ENCODE measurements around the gene ISY1.
"Not testable (repeated sequence)": the region's sequence is repeated elsewhere in the genome, so short reads cannot be mapped to it uniquely, and the experiment has no call there.

The ISY1 gene

GRCh38 chr3:129166579-129167332 lies 5.9 kb upstream of the ISY1 start:
- no peak for DNase-seq (ENCODE audit: low read depth, low spot score)

DNA sequence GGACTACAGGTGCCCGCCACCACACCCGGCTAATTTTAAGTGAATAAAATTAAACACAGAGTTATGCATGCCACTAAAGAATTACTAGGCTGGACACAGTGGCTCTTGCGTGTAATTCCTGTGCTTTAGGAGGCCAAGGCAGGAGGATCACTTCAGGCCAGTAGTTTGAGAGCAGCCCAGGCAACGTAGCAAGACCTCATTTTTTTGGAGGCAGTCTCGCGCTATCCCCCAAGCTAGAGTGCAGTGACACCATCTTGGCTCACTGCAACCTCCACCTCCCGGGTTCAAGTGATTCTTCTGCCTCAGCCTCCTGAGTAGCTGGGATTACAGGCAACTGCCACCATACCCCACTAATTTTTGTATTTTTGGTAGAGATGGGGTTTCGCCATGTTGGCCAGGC lies 4.7 kb upstream of the ISY1 start:
- not testable (repeated sequence) for DNase-seq (ENCODE audit: low read depth, low spot score)

GRCh38 chr3:129164500-129164899 lies 3.6 kb upstream of the ISY1 start:
- DNase-seq (ENCODE audit: low read depth, low spot score): no peak

DNA sequence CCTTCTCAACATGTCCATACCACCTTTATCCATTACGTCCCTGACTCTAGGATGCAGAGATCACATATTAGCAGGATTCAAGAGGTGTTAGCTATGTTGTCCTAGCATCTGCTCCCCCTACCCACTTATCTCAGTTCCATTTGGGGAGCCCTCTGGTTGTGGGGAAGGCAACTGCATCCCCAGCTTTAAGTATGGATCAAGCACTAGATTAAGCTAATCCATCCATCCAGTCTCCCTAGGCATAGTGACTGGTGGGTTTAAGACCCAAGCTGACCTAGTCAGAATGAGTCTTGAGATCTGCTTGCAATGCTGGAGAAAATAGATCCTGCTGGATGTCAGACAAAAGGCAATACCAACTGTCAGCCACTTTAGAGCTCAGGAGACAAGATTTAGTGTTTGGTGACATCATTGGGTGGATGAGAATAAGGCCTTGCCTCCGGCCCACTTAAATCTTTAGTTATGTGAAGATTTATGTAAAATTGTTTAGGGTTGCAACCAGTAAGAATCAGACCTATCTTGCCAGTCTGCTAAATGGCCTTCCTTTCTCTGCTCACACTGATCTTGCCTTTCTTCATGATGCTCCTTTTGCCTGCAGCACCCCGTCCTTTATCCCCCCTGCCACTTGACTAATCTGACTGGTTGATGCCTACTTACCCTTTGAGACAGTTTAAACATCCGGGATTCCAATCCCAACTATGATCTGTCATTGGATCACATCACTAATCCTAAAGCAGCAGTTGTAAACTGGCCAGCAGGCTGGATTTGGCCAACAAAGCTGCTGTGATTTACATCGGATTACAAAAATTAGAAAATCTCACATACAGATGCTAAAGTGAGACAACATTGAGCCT lies 2.1 kb upstream of the ISY1 start:
- no peak for DNase-seq (ENCODE audit: low read depth, low spot score)

DNA sequence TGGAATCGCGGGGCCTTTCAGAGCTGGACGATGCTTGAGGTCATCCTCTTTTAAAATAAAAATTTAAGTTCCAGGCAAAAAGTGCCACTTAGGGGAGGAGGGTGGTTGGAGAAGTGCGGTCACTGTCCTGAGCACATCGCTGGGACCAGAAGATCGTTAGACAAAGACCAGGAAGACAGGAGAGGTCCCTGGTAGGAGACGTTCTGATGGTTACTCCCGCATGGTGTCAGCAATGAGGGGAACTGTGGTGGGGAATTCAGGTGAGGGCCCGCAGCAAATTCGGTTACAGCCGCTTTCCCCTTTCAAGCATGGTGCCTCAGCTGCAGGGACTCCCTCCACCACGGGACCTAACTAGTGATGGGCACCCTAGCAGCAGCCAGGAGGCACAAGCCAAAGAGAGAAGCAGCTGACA lies 1.0 kb upstream of the ISY1 start:
- no peak for DNase-seq (ENCODE audit: low read depth, low spot score)

- no peak for DNase-seq (ENCODE audit: low read depth, low spot score)
Observed at GRCh38 chr3:129144786-129145185, 16.1 kb downstream of the ISY1 start.

DNA sequence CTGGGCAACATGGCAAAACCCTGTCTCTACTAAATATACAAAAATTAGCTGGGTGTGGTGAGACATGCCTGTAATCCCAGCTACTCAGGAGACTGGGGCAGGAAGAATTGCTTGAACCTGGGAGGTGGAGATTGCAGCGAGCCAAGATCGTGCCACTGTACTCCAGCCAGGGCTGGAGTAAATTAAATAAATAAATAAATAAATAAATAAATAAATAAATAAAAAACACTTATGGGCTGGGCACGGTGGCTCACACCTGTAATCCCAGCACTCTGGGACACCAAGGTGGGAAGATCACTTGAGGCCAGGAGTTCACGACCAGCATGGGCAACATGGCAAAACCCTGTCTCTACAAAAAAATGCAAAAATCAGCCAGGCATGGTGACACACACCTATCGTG lies 19.9 kb downstream of the ISY1 start:
- DNase-seq (ENCODE audit: low read depth, low spot score): not testable (repeated sequence)

DNA sequence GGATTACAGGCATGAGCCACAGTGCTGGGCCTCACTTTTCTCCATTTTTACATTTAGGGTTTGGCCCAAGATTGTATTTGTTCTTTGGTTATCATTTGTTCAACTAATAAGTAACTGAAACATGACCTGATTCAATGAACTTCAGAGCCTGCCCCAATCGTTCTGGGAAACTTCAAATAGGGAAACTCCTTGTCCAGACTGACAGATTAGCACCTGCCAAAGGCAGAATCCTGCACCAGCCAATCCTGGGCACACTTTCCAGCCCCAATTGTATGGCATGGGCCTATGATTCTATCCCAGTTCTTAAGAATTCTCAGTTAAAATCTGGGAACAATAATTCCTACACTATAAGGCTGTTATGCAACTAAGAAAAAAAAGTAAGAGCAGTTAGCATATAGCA lies 21.0 kb downstream of the ISY1 start:
- DNase-seq (ENCODE audit: low read depth, low spot score): no peak

- DNase-seq (ENCODE audit: low read depth, low spot score): not testable (repeated sequence)
Observed at GRCh38 chr3:129136275-129136674, 24.6 kb downstream of the ISY1 start.

- no peak for DNase-seq (ENCODE audit: low read depth, low spot score)
Observed at GRCh38 chr3:129132097-129132866, 28.6 kb downstream of the ISY1 start.

DNA sequence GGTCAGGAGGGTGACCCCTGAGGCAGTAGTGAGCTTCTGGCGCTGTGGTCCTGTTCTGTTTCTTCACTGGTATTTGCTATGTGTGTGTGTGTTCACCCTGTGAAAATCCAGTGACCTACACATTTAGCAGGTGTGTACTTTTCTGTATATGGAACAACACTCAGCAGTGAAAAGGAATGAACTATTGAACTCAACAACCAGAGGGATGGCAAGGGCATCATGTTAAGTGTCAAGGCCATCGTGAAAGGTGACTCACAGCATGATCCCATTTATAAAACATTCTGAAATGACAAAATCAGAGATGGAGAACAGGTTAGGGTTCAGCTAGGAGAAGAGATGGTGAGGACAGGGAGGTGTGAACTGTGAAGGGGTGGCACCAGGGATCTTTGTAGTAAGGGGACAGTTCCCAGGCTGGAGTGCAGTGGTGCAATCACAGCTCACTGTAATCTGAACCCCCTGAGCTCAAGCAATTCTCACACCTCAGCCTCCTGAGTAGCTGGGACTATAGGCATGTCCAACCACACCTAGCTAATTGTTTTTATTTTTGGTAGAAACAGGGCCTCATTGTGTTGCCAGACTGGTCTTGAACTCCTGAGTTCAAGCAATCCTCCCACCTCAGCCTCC lies 29.3 kb downstream of the ISY1 start:
- DNase-seq (ENCODE audit: low read depth, low spot score): no peak

- no peak for DNase-seq (ENCODE audit: low read depth, low spot score)
Observed at GRCh38 chr3:129130291-129130813, 30.5 kb downstream of the ISY1 start.

DNA sequence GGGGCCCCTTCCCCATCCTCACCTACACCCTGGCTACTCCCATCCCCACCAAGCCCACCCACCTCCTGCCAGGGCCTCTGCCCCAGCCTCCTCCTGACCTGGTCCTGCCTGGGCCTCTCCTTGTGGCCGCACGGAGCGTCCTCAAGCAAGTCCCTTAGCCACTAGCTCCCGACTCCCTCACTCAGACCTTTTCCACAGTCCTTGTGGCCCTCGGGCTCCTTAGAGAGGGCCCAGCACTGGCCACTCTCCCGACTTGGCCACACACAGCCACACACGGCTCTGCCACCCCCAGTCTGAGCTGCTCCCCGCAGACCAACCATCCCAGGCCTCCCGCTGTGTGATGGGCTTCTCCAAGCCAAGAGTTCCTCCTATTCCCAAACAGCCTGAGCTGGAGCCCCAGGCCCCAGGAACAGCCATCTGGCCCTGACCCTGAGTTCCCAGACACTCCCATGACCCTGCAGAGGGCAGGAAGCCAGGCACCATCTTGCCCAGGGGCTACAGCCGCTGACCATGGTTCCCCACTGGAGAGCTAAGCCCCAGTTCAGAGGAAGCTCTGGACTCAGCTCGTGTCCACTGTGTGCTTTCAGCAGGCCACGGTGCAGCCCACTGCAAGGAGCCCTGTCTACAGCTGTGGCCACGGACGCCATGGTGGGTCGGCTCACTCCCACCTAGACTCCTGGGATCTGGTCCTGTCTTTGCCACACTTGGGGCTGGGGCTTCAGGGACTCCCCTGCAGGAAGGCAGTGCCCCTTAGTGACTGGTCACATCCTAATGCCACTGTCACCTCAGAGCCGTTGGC lies 32.3 kb downstream of the ISY1 start:
- no peak for DNase-seq (ENCODE audit: low read depth, low spot score)

DNA sequence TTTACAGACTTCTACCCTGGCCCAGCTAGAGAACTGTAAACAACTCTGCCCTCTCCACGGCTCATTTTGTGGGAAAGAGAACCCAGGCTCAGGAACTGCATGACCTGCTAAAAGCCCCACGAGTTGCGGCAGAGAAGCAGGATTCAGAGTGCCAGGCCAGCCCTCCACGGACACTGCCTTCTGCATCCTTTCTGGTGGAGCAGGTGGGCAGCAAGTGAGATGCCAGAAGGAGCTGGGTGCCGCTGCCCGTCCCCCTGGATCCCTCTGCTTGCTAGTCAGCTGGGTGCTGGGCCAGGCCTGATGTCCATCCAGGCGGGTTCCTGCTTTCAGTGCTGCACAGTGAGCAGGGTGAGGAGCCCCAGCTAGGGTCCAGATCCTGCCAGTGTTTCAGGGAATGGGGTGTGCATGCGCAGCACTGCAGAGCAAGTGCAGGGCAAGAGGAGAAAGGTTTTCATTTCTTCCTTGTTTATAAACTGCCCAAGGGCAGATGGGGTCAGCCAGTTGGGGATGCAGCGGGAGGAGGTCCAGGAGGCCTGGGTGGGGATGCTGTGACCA lies 34.1 kb downstream of the ISY1 start:
- DNase-seq (ENCODE audit: low read depth, low spot score): no peak

DNA sequence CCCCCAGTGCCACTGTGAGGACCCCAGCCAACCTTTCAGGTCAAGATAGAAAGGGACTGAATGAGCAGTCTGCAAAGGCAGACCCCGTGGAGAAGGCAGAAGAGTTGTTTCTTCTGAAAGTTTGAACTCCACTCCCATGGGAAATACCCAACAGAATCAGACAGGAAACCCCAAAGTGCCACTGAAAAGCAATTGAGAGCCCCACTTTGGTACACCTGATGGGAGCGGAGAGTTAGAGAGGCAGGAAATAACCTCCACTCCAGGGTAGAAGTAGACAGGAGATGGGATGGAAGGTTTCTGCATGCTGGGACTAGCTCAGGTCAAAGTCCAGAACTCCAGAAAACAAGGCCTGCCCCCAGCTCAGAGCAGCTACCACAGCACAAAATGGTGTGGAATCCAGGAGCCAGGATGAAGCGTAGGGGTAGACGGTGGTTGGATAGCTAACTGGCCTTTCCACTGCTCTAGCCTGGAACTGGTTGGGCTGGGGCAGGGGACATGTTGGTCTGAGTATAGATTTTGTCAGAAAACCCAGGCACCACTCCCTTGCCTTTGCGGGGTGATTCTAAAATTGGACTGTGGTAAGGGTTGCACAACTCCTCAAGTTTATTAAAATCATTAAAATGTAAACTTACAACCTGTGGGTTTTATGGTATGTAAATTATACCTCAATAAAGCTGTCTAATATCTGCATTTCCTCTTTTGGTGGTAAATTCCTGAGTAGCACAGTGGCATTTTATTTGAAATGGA lies 37.4 kb downstream of the ISY1 start:
- DNase-seq (ENCODE audit: low read depth, low spot score): no peak

- no peak for DNase-seq (ENCODE audit: low read depth, low spot score)
Observed at GRCh38 chr3:129122412-129123011, 38.4 kb downstream of the ISY1 start.

- DNase-seq (ENCODE audit: low read depth, low spot score): peak; percentile 45
Observed at GRCh38 chr3:129121792-129122411, 39.0 kb downstream of the ISY1 start, which contains the start of gene RAB43. Gene RAB43, minus strand, starts transcription at chr3:129121804. Its CDS starts 315 bp downstream, at chr3:129121489.

GRCh38 chr3:129121016-129121791 lies 39.7 kb downstream of the ISY1 start:
- DNase-seq (ENCODE audit: low read depth, low spot score): no peak
